ENCODE measurements around the gene NAA60.

DNA sequence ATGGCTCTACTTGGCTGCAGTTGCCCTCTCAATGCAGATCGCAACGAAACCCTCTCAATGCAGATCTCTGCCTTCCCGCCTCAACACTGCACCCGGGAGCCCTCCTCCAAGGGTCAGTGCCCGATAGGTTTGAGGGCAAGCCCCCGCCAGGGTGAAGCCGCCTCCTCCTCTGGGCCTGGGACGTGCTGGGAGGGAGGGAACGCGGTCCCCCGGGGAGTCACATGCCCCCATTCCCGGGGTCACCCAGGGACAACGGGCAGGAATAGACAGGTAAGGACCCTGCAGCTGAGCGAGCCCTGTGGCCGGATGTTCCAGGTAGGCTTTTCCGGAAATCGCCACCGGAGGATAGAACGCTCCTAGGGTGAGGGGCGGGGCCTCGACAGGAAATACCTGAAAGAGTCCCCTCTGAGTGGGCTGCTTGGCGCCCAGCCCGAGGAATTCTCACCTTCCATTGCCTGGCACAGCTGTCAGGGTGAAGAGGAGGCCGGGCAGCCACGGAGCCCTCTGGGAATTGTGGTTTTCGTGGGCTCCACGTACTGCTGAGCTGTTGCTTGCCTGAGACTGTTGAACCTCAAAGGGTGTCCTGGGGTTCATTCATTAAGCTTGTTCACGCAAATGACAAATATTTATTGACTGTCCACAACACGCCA lies 29.6 kb upstream of the NAA60 start:
- TF ChIP-seq, protein P1, sequence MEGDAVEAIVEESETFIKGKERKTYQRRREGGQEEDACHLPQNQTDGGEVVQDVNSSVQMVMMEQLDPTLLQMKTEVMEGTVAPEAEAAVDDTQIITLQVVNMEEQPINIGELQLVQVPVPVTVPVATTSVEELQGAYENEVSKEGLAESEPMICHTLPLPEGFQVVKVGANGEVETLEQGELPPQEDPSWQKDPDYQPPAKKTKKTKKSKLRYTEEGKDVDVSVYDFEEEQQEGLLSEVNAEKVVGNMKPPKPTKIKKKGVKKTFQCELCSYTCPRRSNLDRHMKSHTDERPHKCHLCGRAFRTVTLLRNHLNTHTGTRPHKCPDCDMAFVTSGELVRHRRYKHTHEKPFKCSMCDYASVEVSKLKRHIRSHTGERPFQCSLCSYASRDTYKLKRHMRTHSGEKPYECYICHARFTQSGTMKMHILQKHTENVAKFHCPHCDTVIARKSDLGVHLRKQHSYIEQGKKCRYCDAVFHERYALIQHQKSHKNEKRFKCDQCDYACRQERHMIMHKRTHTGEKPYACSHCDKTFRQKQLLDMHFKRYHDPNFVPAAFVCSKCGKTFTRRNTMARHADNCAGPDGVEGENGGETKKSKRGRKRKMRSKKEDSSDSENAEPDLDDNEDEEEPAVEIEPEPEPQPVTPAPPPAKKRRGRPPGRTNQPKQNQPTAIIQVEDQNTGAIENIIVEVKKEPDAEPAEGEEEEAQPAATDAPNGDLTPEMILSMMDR (IDR thresholded peaks at IDR 0.05; ENCODE audit: poor library complexity), result no peak
- TF ChIP-seq EZH2 (IDR thresholded peaks at IDR 0.05; ENCODE audit: borderline replicate concordance), result no peak

All from hepatocyte (in vitro differentiated cells).